ENCODE data around the gene ENPP1.

The ENPP1 gene

GRCh38 chr6:131784561-131784960 is 23.3 kb upstream of the ENPP1 start:
- FAIRE-seq (no peak), DNase-seq (ENCODE audit: insufficient read length, low spot score) (no peak)

- FAIRE-seq (no peak), DNase-seq (ENCODE audit: insufficient read length, low spot score) (no peak)
Observed at GRCh38 chr6:131787079-131787478, 20.7 kb upstream of the ENPP1 start.

- no peak for DNase-seq (ENCODE audit: insufficient read length, low spot score)
- no peak for FAIRE-seq
Observed at GRCh38 chr6:131787766-131788712, 19.8 kb upstream of the ENPP1 start.

- FAIRE-seq: no peak
- no peak for DNase-seq (ENCODE audit: insufficient read length, low spot score)
Observed at GRCh38 chr6:131789219-131789618, 18.6 kb upstream of the ENPP1 start.

GRCh38 chr6:131791476-131791875 is 16.3 kb upstream of the ENPP1 start:
- DNase-seq (ENCODE audit: insufficient read length, low spot score) (no peak), FAIRE-seq (no peak)

- DNase-seq (ENCODE audit: insufficient read length, low spot score) (no peak), FAIRE-seq (no peak)
Observed at GRCh38 chr6:131792091-131792496, 15.7 kb upstream of the ENPP1 start.

- FAIRE-seq (no peak), DNase-seq (ENCODE audit: insufficient read length, low spot score) (no peak)
Observed at GRCh38 chr6:131795366-131795765, 12.5 kb upstream of the ENPP1 start.

- DNase-seq (ENCODE audit: insufficient read length, low spot score) (no peak), FAIRE-seq (no peak)
Observed at GRCh38 chr6:131802347-131802746, 5.5 kb upstream of the ENPP1 start.

GRCh38 chr6:131803007-131803769 is 4.6 kb upstream of the ENPP1 start:
- no peak for DNase-seq (ENCODE audit: insufficient read length, low spot score)

GRCh38 chr6:131804131-131804530 is 3.7 kb upstream of the ENPP1 start:
- FAIRE-seq (no peak), DNase-seq (ENCODE audit: insufficient read length, low spot score) (no peak)

More at GRCh38 chr6:131803007-131803769, 4.6 kb upstream of the ENPP1 start:
- FAIRE-seq: no peak

GRCh38 chr6:131807321-131807643 is 538 bp upstream of the ENPP1 start:
- FAIRE-seq (no peak), DNase-seq (ENCODE audit: insufficient read length, low spot score) (no peak)

GRCh38 chr6:131808460-131809269 is 845 bp downstream of the ENPP1 start:
- FAIRE-seq (no peak), DNase-seq (ENCODE audit: insufficient read length, low spot score) (no peak)

- no peak for FAIRE-seq
- DNase-seq (ENCODE audit: insufficient read length, low spot score): no peak
Observed at GRCh38 chr6:131811500-131811899, 3.7 kb downstream of the ENPP1 start.

GRCh38 chr6:131813991-131814390 is 6.2 kb downstream of the ENPP1 start:
- FAIRE-seq (no peak), DNase-seq (ENCODE audit: insufficient read length, low spot score) (no peak)

GRCh38 chr6:131816869-131817268 is 9.0 kb downstream of the ENPP1 start:
- FAIRE-seq: no peak

GRCh38 chr6:131819572-131820124 is 11.8 kb downstream of the ENPP1 start:
- FAIRE-seq (no peak), DNase-seq (ENCODE audit: insufficient read length, low spot score) (no peak)

More at GRCh38 chr6:131816869-131817268, 9.0 kb downstream of the ENPP1 start:
- DNase-seq (ENCODE audit: insufficient read length, low spot score): no peak

- FAIRE-seq (no peak), DNase-seq (ENCODE audit: insufficient read length, low spot score) (no peak)
Observed at GRCh38 chr6:131821010-131821807, 13.4 kb downstream of the ENPP1 start.

GRCh38 chr6:131822119-131822518 is 14.3 kb downstream of the ENPP1 start:
- DNase-seq (ENCODE audit: insufficient read length, low spot score) (no peak), FAIRE-seq (no peak)

- no peak for FAIRE-seq
Observed at GRCh38 chr6:131823276-131823902, 15.6 kb downstream of the ENPP1 start.

More at GRCh38 chr6:131823276-131823902, 15.6 kb downstream of the ENPP1 start:
- DNase-seq (ENCODE audit: insufficient read length, low spot score): no peak

Measured in HTR-8/SVneo (cell line).